Endothelial cell of umbilical vein (primary cell): Measurements from ENCODE around the gene SLC44A3. TPM values are rescaled to one million over a fixed set of nuclear protein-coding genes. Genes with fewer than 3 reads are reported as not detected.

ENCODE experiments used
- BruUV-seq: library from RNA; stranded (reverse); fragments of 400-500 nt; replicated peaks from 2 replicates; lab custom pipeline; 2021; lab: Mats Ljungman, UMichigan
- CTCF ChIA-PET: fragments of 300-600, 350-600 bp; sonication (Branson Sonifier 250); formaldehyde crosslinking; loops from one replicate; lab custom pipeline; 2021; ENCODE audit warnings: antibody characterized with exemption, inconsistent platforms; lab: Charles Lee
- POLR2A ChIA-PET: fragments of 300-600, 350-600 bp; sonication (Branson Sonifier 250); formaldehyde crosslinking; loops from one replicate; lab custom pipeline; 2021; ENCODE audit warnings: antibody characterized with exemption, inconsistent platforms; lab: Charles Lee
- DNase-seq: peaks from one replicate; pipeline ENCODE4 v3.0.0-alpha.2; 2011; ENCODE audit warnings: low read depth, low spot score
- FAIRE-seq: peaks from 2 replicates; lab custom pipeline; 2011; peaks lifted over from hg19 to GRCh38; lab: Jason Lieb, UNC
- H2AFZ ChIP-seq: 2 replicates; pipeline ENCODE4 v1.6.0; 2012; ENCODE audit warnings: low read depth, low read length, control low read depth, inconsistent platforms
- H3K27ac ChIP-seq: 2 replicates; pipeline ENCODE4 v1.5.1; 2011; ENCODE audit warnings: low read depth, mild to moderate bottlenecking, control low read depth, low read length, moderate library complexity; ENCODE audit not compliant: insufficient read depth
- H3K27me3 ChIP-seq, 2 experiments: 2 replicates each; pipeline versions ENCODE4 v1.6.0 to v1.6.1; 2011; ENCODE audit warnings: low read length in 2 of 2, mixed read lengths in 1 of 2; ENCODE audit not compliant: control insufficient read depth in 2 of 2, insufficient read depth in 2 of 2
- H3K36me3 ChIP-seq, 2 experiments: 2 replicates in 1 of 2; 3 replicates in 1 of 2; pipeline ENCODE4 v1.5.1; 2011; ENCODE audit warnings: low read length in 2 of 2, mild to moderate bottlenecking in 1 of 2, moderate library complexity in 1 of 2; ENCODE audit not compliant: control insufficient read depth in 2 of 2, insufficient read depth in 2 of 2; ENCODE audit errors: extremely low read depth in 1 of 2
- H3K4me1 ChIP-seq: 3 replicates; pipeline ENCODE4 v1.5.1; 2011; ENCODE audit warnings: mild to moderate bottlenecking, low read length; ENCODE audit not compliant: control insufficient read depth, insufficient read depth; ENCODE audit errors: extremely low read depth
- H3K4me2 ChIP-seq: 2 replicates; pipeline ENCODE4 v1.6.1; 2011; ENCODE audit warnings: low read length, control low read depth, mixed read lengths; ENCODE audit not compliant: insufficient read depth
- H3K4me3 ChIP-seq, 3 experiments: fragments of 200-600 bp in 1 of 3; sonication (generic), shearing (Covaris generic) in 1 of 3; replicated peaks in 1 of 3; 2 replicates each; pipeline ENCODE4 v1.5.1; 2011 to 2016; ENCODE audit warnings: control low read depth in 3 of 3, low read length in 3 of 3, mild to moderate bottlenecking in 2 of 3, inconsistent platforms in 1 of 3, low read depth in 1 of 3, moderate library complexity in 1 of 3; ENCODE audit not compliant: insufficient read depth in 1 of 3
- H3K79me2 ChIP-seq: 2 replicates; pipeline ENCODE4 v1.6.0; 2012; ENCODE audit warnings: low read length, inconsistent platforms; ENCODE audit not compliant: control insufficient read depth, insufficient read depth
- H3K9ac ChIP-seq: replicated peaks from 2 replicates; pipeline ENCODE3; 2011; ENCODE audit warnings: low read length, control low read depth; ENCODE audit not compliant: insufficient read depth; ENCODE audit errors: extremely low read depth
- H3K9me1 ChIP-seq: replicated peaks from 3 replicates; pipeline ENCODE4 v1.6.0; 2011; ENCODE audit warnings: mild to moderate bottlenecking, low read length; ENCODE audit not compliant: control insufficient read depth, insufficient read depth; ENCODE audit errors: extremely low read depth
- H3K9me3 ChIP-seq: replicated peaks from 2 replicates; pipeline ENCODE4 v1.5.1; 2012; ENCODE audit warnings: low read length, inconsistent platforms; ENCODE audit not compliant: control insufficient read depth, insufficient read depth
- H4K20me1 ChIP-seq: replicated peaks from 2 replicates; pipeline ENCODE3; 2011; ENCODE audit warnings: mild to moderate bottlenecking, low read length; ENCODE audit not compliant: control insufficient read depth, insufficient read depth; ENCODE audit errors: extremely low read depth
- EZH2 ChIP-seq: IDR thresholded peaks from 2 replicates; pipeline ENCODE4 v1.6.1; 2012; ENCODE audit warnings: borderline replicate concordance, low read depth, mild to moderate bottlenecking, moderate library complexity, low read length, inconsistent platforms; ENCODE audit not compliant: severe bottlenecking
- GATA2 ChIP-seq: IDR thresholded peaks from 2 replicates; pipeline ENCODE4 v1.7.0; 2011; ENCODE audit warnings: low read depth, mild to moderate bottlenecking, moderate library complexity, mixed read lengths, low read length; ENCODE audit not compliant: insufficient read length, insufficient read depth
- MYC ChIP-seq: IDR thresholded peaks from one replicate; pipeline ENCODE4 v1.6.1; 2011; ENCODE audit warnings: mild to moderate bottlenecking, low read depth, low read length
- dilution Hi-C: fragments of 300-500 bp; cut with MboI; formaldehyde crosslinking; loops from one replicate; pipeline ENCODE4 v1.15.0; 2019; ENCODE audit warnings: low sequenced_read_pairs; ENCODE audit not compliant: extremely low pct_ligation_motif_present
- intact Hi-C: fragments of 100-400 bp; cut with micrococcal nuclease; formaldehyde crosslinking; loops from one replicate; pipeline ENCODE4 v1.10.0; 2022
- polyA plus RNA-seq, 4 experiments: library from polyadenylated mRNA; depleted of rRNA in 3 of 4; stranded (reverse) in 3 of 4; unstranded in 1 of 4; fragments of >200 nt; gene quantifications; 2 replicates each; pipeline versions ENCODE4 v1.2.1 to v1.2.3, GENCODE V29; 2011 to 2012; ENCODE audit warnings: missing spikeins in 1 of 4
- total RNA-seq: library from RNA; stranded (reverse); gene quantifications from 2 replicates; pipeline ENCODE4 v1.2.3, GENCODE V29; 2021
- TF ChIP-seq, protein P1 (sequence below): IDR thresholded peaks from 2 replicates; pipeline ENCODE4 v1.6.1; 2011; ENCODE audit not compliant: insufficient read depth, insufficient read length

The SLC44A3 gene
- total and polyA plus RNA-seq, 2 donors (not counting 3 experiments of a cell fraction or from before 2014, with no cell fraction given), result 0.29 to 0.42 TPM

GRCh38 chr1:94866164-94866807 lies 46.1 kb downstream of the SLC44A3 start:
- Histone ChIP-seq H3K9me3 (no peaks in the 10 kb centered on the region), H2AFZ (no peak overlapping the region), H3K27ac (no peak overlapping the region), H3K4me2 (no peak overlapping the region), H3K36me3 (no peaks in the 10 kb centered on the region), H3K9ac (no peak overlapping the region), H3K79me2 (no peaks in the 10 kb centered on the region), H3K4me3 (no peak overlapping the region), H3K27me3 (no peaks in the 10 kb centered on the region), H3K4me1 (peaks cover 33% of the 10 kb centered on the region), H4K20me1 (no peaks in the 10 kb centered on the region), H3K9me1 (no peaks in the 10 kb centered on the region)
- dilution Hi-C loops, result no loop called here
- CTCF ChIA-PET, result interaction anchor here (1.8 to 5.8 kb wide), 4 partner anchors 8 to 177 kb away, joined by 4 to 67 read pairs (median 37); no protein-coding TSS in a partner anchor
- FAIRE-seq (no peak), DNase-seq (no peak)
- intact Hi-C loops, result no loop called here
- TF ChIP-seq GATA2, result no peak
- POLR2A ChIA-PET, result interaction anchor here (0.9 kb wide), 1 partner anchor 12 kb away, joined by 4 read pairs; no protein-coding TSS in a partner anchor
- no TSS peak for BruUV-seq

DNA sequence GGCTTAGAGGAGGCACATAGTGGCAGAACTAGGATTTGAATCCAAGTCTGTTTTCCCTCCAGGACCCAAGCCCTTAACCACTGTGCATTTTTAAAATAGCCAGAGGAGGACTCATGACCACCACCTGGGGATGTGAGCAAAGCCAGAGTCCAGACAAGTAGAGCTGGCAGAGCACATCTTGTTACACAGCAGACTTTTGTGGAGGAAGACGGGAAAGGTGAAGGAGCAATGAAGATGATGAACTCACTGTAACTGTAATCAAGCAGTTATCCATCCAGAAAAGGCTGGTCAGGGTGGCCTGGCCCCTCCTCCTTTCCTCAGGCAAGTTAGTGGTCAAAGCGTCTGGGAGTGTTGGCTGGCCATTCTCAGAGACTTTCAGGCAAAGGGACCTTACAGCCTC lies 50.9 kb downstream of the SLC44A3 start:
- DNase-seq (no peak), FAIRE-seq (no peak)
- dilution Hi-C loops (no loop called here), intact Hi-C loops (no loop called here)
- H3K9ac ChIP-seq, result no peak overlapping the region
- no peaks in the 10 kb centered on the region for H3K79me2 ChIP-seq
- ChIA-PET POLR2A (no interaction called here), CTCF (no interaction called here)
- H3K36me3 ChIP-seq, result no peaks in the 10 kb centered on the region
- no peak overlapping the region for H2AFZ ChIP-seq
- H3K9me1 ChIP-seq, result no peaks in the 10 kb centered on the region
- peaks cover 22% of the 10 kb centered on the region for H3K4me1 ChIP-seq
- H3K9me3 ChIP-seq, result no peaks in the 10 kb centered on the region
- no peak overlapping the region for H3K4me2 ChIP-seq
- no peaks in the 10 kb centered on the region for H4K20me1 ChIP-seq
- H3K27me3 ChIP-seq, result no peaks in the 10 kb centered on the region
- H3K27ac ChIP-seq, result no peak overlapping the region
- no TSS peak for BruUV-seq
- H3K4me3 ChIP-seq, result no peak overlapping the region
- TF ChIP-seq GATA2 (no peak), MYC (no peak), EZH2 (no peak)
- TF ChIP-seq, protein P1, sequence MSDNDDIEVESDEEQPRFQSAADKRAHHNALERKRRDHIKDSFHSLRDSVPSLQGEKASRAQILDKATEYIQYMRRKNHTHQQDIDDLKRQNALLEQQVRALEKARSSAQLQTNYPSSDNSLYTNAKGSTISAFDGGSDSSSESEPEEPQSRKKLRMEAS, result no peak
